HUDEP-2 (cell line): ENCODE results near the gene TSPYL6.
A peak's percentile ranks its signal among the peaks of the same experiment; 100 is the strongest.

Source experiments
- DNase-seq, 76 experiments: peaks; one replicate each; lab custom pipeline; 2025; ENCODE audit not compliant: unreplicated experiment in 76 of 76; lab: John Stamatoyannopoulos, UW

TSPYL6 gene

DNA sequence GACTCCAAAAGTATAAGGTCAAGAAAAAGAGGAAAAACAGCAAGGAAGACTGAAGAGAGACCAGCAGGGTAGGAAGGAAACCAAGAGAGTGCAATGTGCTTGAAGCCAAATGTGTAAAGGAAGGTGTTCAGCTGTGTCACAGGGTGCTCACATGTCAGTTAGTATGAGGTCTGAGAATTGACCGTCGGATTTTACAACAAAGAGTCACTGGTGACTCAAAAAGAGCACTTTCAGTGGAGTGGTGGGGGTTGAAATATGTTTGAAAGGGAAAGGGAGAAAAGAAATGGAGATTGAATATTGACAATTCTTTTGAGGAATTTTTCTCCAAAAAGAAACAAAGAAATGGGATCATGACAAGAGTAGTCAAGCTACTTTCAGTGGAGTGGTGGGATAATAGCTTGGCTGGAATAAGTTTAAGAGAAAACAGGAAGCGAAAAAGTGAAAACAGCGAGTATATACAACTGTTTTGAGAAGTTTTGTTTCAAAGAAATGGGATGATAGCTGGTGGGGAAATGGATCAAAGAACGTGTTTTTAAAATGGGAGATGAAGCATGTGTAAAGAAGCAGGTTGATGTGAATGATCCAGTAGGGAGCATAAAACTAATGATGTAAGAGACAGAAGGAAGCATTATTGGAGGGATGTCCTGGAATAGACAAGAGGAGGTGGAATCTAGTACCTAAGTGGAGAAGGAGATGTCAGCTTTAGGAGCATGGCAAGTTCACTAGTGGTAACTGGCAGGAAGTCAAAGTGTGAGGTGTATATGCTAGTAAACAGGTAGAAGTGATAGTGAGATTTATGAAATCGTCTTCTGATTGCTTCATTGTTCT lies 3.6 kb upstream of the TSPYL6 start:
- DNase-seq, result no peak

DNA sequence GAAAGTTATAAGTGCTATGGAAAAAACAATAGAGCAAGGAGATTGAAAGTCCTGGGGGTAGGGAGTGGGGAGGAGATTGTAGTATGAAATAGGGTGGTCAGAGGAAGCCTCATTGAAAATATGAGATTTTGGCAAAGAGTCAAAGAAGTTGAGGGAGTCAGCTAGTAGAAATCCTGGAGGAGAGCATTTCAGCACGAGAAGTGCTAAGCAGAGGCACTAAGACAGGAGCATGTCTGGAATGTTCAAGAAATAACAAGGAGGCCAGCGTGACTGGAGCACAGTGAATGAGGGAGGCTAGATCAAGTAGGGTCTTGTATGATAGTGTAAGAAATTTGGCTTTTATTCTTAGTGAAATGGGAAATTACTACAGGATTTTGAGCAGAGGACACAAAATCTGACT lies 2.1 kb upstream of the TSPYL6 start:
- no peak for DNase-seq

DNA sequence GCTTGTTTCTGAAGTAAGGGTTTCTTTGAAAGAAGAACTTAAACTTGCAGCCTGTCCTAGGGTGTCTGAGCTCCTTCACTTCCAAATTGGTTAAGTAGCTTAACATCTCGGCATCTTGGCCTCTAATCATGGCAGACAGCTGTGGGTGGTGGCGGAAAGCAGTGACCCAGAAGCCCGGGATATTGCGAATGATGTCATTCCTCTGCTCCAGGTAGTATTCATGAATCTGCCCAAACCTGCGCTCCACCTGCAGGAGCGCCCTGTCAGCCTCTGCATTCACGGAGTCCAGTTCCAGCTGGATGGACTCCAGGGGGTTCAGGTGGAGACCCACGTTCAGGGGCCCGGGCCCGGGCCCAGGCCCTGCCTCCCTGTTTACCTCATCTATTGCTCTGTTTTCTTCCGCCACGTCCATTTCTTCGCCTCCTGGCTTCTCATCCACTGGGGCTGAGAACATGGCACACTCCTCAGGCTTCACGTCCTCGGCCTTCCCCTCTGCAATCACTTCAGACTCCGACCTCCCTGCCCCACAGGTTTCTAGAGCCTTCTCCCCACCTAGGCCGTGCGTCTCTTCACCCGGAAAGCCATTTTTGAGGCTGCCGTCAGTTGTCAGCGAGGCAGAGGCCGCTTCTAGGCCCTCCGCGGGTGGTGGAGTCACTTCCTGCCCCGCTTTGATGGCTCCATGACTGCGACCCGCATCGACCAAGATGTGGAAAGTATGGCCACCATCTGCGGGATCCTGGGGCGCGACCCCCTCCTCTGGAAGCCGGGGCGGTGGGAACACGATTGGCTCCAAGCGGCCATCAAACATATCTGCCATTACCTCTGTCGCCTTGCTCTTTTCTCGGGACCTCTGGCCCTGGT lies 569 bp downstream of the TSPYL6 start:
- no peak for DNase-seq

DNA sequence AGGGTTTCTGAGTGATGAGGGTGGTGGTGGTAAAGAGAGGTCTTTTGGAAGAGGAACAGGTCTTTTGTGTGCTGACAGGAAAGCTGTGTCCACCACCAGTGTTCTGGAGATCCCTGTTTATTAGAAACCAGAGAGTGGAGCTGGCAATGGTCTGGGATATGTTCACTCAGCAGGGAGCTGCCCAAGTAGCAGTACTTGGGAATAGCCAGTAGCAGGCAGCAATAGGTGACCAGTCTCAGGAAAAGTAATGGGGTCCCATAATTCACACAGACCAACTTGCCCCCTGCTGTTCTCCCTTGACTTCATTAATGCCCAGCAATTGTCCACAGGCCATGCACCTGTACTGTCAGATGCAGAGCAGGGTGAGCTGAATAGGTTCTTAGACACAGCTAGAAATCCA lies 1.8 kb downstream of the TSPYL6 start:
- DNase-seq, result no peak

DNA sequence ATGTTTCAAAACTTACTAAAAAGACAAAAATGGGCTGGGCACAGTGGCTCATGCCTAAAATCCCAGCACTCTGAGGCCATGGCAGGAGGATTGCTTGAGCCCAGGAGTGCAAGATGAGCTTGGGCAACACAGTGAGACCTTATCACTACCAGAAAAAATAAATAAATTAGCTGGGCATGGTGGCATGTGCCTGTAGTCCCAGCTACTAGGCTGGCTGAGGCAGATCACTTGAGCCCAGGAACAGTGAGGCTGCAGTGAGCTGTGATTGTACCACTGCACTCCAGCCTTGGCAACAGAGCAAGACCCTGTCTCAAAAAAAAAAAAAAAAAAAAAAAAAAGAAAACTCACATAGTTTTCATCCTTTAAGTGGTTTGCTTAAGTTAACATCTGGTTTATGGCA lies 6.4 kb downstream of the TSPYL6 start:
- DNase-seq, result no peak

DNA sequence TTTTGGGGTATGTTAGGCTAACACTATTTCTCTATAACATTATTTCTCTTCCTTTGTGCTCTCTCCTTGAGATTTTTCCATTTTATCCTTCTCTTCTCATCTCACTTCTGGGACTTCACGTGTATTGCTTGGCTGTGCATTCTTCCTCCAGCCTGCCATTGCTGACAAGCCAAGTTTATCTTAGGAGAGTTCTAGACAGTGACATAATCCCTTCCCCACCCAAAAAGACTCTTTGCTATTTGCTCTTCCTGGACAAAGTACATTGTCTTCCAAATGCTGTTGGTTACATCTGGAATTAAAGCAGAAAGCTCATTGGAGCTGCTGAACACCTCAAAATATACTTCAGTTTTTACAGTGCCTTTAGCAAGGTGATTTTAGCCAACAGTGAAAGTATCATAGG lies 8.9 kb downstream of the TSPYL6 start:
- no peak for DNase-seq

DNA sequence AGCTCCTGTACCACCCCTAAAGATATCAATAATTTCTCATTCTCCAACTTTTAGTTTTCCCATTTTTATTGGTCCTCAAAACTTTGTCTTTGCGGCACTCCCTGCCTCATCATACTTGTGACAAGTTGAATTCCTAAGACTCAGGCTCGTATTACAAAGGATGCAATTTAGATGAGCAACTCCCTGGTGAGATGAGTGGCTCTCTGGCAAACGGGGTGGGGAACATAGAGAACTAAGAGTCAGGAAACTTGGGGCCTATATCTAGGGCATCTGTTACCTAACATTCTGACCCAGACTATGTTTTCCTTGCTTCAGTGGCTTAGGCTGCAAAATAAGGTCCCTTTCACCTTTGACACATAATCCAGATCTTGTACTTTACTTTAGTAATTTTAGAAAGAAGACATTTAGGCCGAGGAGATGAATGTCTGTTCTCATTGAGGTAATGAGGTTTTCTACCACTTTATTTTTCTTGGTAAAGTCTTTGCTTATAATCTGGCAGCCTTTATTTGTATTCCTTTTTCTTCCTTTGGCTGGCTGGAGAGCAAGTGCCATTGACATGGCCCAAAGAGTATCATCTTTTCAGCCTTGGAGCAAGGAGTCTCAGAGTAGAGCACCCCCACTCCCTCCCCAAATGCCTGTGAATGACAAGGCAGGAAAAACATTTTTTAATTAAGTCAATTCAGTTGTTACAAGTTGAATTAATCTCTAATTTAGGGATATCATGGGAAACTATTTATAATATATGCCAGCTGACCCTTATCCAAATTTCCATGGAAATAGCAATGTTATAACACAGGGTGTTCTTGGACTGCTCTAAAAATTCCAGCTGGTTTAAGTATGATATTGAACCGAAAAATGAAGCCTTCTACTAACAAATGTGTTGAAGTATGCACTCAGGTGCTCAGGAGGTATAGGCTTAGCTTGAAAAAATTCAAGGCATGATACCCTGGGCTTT lies 15.2 kb downstream of the TSPYL6 start:
- DNase-seq, result no peak

DNA sequence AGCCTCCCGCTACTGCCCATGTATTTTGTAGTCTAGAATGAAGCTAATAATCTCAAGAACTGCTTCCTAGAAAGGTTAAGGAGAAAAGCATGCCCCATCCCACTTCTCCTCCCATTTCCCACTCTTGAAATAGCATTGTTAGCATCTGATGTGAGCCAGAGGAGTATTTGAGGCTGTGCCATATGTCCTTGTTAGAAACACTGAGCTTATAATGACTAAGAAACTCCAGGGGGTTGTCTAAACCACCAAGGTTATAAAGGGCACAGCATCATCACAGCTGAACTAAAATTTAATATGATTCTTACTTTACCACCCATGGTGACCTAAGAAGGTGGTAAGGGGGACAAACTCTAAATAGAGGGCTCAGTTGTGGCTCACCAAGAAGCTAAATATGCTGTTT lies 16.6 kb downstream of the TSPYL6 start:
- no peak for DNase-seq

DNA sequence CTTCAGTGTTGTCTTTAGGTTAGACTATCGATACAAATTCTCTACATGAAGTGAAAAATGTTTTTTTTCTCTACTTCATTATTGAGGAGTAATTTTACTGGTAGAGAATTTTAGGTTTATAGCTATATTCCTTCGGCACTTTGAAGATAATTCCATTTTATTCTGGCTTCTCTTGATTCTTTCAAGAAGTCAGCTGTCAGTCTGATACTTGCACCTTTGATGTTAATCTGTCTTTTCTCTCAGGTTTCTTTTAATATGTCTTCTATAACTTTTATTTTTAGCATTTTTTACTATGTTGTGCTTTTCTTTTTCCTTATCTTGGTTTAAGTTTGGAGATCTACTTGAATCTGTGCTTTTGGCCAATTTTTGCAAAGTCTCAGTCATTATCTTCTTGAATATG lies 18.6 kb downstream of the TSPYL6 start:
- DNase-seq, result no peak

DNA sequence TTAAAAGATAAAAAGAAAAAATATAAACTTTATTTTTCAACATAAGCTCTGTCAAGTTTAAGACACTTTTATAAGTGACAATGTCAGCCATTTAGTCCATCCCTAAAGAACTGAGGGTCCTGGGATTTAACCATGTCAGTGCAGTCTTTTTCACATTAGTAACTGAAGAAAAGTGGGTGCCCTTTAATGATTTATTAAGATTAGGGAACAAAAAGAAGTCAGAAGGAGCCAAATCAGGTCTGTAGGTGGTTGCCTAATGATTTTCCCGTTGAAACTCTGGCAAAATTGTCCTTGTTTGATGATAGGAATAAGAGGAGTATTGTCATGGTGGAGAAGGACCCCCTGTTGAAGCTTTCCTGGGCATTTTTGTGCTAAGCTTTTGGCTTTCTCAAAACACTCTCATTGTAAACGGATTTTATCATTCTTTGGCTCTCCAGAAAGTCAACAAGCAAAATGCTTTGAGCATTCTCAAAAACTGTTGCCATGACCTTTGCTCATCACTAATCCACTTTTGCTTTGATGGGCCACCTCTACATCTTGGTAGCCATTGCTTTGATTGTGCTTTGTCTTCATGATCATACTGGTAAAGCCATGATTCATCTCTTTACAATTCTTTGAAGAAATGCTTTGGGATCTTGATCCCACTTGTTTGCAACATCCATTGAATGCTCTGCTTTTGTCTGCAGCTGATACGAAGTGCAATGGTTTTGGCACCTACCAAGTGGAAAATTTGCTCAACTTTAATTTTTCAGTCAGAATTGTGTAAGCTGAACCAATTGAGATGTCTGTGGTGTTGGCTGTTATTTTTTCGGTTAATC lies 22.0 kb downstream of the TSPYL6 start:
- no peak for DNase-seq

DNA sequence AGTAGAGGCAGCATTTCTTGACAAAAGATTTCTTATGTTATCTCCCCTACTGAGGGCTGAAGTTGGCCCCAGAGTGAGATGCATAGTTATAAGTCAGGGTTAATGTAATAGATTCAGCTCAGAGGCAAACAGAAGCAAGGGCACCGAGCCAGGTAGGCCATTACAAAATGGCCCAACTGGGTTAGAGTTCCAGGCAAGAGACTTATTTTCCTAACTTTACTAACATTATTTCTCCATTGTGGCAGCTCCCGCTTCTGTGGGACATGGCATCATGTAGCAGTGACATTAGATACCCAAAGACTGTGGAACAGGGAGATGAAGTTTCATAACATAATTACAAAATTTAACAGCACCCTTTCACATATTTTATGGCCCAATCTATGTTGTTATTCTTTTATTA lies 27.1 kb downstream of the TSPYL6 start:
- DNase-seq, result no peak

DNA sequence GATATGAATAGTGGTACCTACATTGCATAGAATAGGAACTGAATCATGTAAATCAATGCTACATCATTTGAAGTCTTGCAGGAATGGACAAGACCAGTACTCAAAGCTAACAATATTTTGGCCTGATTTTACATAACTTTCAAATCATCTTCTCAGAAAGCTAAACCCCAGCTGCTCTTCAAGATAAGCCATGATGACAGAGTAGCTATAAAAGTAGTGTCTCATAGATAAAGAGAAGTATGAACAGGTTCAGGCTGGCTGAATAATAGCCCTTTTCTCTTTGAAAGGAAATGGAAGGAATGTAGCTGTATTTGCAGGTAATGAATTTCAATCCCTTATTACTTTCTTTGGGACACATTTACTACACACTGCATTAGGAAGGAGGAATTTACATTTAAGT lies 28.2 kb downstream of the TSPYL6 start:
- DNase-seq, result peak in 1 of 76 experiments; percentile 3

DNA sequence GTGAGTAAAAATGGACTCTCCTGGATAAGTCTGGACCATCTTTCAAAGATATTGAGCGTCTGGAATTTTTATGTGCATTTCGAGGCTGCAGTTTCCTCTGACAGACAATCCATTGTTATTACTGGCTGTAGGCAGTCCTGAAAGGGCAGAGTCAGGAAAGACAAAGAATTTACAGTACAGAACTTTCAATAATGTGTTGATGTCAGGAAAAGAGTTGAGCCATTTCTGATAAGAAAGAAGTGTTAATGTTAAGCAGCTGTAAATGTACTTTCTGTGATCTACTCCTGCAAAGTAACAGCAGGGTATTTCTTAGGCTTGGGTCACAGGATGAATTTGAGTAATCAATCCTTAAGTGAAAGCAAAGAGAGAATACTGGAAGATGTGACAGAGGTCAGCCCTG lies 29.8 kb downstream of the TSPYL6 start:
- no peak for DNase-seq

DNA sequence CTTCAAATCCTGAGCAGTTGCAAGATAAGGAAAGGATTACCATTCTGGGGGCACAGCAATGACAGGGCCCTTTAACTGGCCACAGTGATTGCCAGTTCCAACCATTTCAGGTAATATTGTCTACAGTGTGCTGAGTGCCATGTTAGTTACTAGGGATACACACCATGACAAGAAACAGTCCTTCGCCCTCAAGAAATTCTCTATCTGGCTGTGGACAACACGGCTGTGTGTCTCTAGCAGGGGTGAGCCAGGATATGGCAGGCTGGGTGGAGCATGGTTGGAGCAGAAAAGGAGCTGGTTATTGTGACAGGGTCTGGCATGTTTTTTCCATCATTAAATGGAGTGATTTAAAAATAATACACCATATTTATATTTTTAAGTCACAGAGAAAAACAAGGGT lies 31.0 kb downstream of the TSPYL6 start:
- no peak for DNase-seq

DNA sequence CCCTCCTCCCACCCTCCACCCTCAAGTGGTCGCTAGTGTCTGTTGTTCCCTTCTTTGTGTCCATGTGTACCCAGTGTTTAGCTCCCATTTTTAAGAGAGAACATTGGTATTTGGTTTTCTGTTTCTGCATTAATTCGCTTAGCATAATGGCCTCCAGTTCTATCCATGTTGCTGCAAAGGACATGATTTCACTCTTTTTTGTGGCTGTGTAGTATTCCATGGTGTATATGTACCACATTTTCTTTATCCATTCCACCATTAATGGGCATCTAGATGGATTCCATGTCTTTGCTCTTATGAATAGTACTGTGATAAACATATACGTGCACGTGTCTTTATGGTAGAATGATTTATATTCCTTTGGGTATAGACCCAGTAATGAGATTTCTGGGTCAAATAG lies 42.9 kb downstream of the TSPYL6 start:
- DNase-seq, result no peak

DNA sequence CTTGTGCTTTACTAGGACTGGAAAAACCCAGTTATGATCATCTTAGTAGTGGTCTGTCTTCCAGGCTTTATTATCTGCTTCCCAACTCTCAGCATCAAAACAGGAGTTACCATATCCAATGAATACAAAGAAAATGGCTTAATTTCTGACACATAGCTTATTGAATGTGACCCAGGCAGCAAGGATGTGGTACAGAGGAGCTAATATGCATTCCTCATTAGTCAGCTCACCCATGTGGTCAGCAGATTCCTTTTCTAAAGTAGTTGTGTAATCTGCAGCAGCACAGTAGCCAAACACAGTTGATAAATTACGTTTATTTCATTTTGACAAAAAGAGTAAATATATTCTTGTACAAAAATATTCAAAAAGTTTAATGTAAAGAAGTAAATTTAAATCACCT lies 43.6 kb downstream of the TSPYL6 start:
- no peak for DNase-seq

DNA sequence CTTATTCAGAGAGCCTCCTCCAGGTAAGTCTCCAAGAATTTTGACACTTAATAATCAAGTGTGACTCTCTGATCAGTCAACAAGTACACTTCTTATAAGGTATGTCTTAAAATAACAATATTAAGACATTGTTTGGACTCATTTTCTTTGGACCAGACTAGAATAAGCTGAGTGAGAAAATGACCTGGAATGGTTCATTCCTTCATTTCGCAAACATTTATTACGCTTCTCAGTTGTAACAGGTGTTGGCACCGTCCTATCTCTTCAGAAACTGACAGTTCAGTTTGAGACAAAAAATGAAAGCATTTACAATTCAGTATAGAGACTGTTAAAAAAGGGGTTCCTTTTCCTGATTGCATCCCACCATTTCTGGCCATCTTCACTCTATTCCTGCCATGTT lies 46.6 kb downstream of the TSPYL6 start:
- no peak for DNase-seq

DNA sequence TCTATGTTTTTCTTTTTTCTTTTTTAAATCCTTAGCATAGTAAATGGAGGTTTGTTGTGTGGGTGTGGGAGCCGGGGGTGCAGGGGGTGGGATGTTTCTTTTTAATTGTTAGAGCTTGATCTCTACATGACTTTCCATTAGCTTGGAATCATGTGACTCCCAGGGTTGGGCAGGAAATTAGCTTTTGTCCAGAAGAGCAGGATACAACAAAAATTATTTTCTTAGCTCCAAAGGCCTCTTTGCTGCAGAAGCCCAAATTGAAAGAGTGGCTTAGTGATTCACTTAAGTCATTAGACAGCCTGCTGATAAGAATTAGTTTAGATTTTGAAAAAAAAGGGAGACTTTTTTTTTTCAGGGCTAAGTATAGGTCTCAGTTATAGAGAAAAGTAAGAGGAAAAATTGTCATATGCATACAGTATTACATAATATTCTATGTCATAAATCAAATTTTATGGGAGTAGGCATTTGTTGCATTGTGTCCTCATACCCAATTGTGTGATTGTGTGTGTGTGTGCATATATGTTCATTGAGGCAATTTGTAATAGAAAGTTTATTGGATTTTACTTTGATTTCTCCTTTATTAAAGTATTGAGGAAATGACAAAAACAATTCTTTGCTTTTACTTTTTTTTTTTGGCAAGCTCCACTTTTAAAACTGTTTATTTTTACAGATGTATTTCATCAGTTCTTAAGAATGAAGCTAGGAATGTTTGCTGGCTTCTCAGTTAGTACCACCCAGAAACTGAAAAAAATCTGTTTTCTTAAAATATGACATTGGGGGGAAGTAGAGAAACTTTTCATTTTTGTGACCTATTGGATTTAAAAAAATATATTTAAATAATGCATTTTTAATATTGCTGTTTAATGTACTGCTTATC lies 47.4 kb downstream of the TSPYL6 start:
- DNase-seq, result no peak

DNA sequence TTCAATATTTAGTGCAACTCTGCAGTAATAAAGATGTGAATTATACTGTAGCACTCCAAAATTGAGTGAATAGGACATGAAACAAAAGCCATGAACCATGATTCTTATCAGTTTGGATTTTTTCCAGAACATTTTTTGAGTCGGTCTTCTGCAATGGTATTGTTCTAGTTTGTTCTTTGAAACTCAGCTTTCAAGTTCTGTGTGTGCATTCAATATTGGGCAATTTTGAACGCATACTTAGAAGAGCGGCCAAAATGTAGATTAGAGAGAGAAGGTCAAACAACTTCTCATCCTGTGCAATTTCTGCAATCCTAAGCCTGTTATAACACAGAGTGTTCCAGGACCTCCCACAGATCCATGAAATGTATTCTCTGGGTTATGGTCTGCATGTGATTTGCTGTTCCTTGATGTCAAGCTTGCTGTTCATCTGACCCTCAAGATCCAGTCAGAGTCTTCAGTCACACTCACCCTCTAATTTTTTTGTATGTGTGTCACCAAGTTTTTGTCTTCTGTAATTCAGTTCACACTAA lies 48.3 kb downstream of the TSPYL6 start:
- DNase-seq, result no peak
